T follicular helper cell (primary cell): Measurements from ENCODE around the gene ZNF827.

Source experiments
- DNase-seq: peaks from one replicate; pipeline ENCODE4 v3.0.0-alpha.2; 2020; ENCODE audit warnings: low read depth

The ZNF827 gene

GRCh38 chr4:145933134-145933533, 5.5 kb downstream of the ZNF827 start:
- no peak for DNase-seq

DNA sequence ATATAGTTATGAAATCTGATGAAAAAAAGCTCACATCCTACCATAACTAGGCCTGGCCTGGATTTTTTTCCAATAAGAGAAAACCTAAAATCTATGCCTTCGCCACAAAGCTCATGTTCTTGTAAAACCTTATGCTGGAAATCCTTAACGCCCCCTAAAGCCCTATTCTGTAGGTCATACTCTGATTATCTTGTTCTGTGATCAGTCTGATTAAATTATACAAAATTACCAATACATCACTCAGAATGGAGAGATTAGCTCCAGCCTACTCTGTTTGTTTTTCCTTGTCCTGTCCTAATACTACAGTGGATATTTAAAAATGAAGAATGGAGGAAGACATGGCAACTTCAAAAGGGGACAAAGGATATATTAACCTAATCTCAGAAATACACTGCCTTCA, 7.2 kb downstream of the ZNF827 start:
- DNase-seq = no peak

- no peak for DNase-seq
These were observed 8.0 kb downstream of the ZNF827 start for GRCh38 chr4:145930592-145930991.

DNA sequence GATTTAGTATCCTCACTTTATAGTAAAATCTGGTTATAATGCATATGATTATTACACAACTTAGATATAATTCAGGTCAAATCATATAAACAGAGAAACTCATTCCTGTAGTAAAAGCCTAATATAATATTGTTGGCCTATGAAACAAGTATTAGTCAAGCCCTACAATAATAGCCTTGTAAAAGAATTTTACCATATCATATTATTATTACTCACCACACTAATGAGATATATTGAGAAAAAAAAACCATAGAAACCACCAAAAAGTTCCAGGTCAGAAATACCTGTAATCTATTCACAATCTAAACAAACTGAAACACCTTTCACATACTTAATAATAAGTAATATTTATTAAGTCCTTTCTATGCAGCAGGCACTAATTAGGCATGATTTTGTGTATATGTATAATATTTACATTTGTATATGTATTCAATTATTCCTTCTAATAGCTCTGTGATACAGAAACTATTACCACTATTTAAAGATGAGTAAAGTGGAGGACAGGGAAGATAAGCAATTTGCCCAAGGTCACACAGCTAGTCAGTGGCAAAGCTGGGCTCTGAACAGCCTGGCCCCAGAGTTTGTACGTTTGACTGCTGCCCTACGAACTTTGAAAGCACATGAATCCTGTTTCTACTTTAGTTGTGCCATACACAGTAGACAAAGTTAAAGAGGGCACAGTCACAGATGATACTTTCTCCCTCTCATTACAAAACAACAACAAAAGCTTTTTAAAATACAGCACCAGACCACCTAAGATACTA, 9.0 kb downstream of the ZNF827 start:
- DNase-seq = no peak

GRCh38 chr4:145928748-145929147, 9.9 kb downstream of the ZNF827 start:
- no peak for DNase-seq

DNA sequence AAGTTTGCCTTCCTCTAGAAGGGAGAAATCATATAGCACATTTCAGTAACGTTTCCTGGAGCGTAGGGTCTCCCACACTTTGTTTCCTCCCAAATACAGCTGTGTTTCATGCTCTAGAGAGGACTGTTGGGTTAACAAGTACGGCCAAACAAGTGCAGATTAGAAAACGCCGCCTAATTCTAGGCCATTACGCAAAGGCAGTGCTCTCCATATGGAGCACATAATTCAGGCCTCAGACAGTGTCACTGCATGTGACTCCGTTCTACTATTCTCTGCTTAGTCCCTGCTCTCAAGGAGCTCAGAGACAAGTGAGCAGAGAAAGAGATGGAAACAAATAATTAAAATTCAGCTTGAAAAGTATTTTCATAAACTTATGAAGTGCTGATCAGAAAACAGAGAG, 11.6 kb downstream of the ZNF827 start:
- no peak for DNase-seq

GRCh38 chr4:145921231-145921630, 17.4 kb downstream of the ZNF827 start:
- DNase-seq = no peak

GRCh38 chr4:145920205-145920604, 18.4 kb downstream of the ZNF827 start:
- no peak for DNase-seq

DNA sequence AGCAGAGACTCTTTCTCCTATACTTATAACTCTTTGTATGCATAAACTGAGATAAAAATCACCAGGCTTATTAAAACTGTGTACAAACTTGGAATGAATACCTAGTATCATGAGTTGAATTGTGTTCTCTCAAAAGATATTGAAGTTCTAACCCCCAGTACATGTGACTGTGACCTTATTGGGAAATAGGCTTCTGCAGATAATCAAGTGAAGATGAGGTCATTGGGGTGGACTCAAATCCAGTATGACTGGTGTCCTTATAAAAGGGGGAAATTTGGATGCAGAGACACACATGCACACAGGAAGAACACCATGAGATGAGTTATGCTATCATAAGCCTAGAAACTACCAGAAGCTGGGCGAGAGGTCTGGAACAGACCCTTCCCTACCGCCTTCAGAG, 26.2 kb downstream of the ZNF827 start:
- no peak for DNase-seq

GRCh38 chr4:145909773-145910172, 28.9 kb downstream of the ZNF827 start:
- DNase-seq = no peak

DNA sequence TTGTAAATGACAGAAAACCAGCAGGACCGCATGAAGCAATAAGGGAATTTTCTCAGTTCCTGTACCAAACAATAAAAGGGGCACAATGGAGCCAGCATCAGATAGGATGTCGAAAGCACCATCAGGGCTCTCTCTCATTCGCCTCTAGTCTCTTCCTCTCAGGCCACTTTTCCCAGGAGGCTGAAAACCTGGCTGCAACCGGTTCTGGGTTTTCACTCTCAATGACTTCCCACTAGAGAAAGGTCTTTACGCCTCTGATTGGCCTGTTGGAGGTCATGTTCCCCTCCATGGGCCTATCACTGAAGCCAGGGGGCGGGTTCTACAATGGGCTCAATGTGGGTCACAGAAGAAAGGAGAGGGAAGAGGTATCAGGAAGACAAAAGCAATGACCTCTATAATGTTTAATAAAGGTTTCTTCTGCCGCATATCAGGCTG, 29.3 kb downstream of the ZNF827 start:
- DNase-seq = no peak

DNA sequence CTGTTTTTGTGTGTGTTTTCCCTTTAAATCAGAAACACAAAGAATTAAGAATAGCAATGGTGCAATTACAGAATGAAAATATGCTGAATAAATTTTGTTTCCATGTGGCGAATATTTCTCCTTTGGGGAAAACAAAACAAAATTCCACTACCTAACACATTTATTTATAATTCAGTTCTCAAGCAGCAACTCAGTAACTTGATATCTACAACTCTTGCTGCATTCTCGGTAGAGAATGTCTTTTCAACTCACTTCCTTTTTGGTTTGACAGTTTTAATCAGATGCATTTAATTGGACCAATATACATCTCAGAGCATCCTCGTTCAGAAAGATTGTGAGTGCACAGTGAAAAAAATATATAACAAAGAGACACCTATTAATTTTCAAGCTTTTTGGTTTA, 30.8 kb downstream of the ZNF827 start:
- DNase-seq = no peak

- no peak for DNase-seq
These were observed 31.2 kb downstream of the ZNF827 start for GRCh38 chr4:145907390-145907789.

DNA sequence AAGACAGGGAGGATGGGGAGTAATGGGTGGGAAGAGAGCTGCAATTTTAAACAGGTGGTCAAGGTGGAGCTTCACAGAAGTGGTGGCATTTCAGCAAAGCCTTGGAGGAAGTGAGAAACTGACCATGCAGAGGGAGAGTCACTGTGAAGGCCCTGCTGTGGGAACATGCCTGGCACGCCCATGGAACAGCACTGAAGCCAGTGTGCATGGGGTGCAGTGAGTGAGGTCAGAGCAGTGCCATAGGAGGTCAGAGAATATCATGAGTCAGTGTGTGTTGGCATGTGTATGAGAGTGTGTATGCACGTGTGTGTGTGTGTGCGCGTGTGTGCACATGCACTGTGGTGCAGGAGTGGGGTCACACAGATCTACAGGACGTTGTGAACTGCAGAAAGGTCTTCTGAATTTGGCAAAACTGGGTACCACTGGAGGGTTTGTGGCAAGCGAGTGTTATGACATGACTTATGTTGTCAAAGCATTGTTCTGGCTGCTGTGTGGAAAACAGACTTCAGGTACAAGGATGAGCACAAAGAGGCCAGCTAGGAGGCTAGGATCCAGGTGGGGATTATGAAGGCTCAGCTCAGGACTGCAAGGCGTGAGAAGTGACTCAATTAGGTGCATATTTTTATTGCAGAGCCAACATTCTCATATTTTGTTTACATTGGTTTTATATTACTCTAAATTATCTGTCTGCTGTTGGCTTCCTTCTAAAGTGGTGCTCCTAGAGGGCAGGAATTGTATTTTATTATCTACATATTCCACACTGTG, 34.0 kb downstream of the ZNF827 start:
- DNase-seq = no peak

- no peak for DNase-seq
These were observed 36.1 kb downstream of the ZNF827 start for GRCh38 chr4:145902522-145902921.

- DNase-seq = no peak
These were observed 38.6 kb downstream of the ZNF827 start for GRCh38 chr4:145899886-145900460.

DNA sequence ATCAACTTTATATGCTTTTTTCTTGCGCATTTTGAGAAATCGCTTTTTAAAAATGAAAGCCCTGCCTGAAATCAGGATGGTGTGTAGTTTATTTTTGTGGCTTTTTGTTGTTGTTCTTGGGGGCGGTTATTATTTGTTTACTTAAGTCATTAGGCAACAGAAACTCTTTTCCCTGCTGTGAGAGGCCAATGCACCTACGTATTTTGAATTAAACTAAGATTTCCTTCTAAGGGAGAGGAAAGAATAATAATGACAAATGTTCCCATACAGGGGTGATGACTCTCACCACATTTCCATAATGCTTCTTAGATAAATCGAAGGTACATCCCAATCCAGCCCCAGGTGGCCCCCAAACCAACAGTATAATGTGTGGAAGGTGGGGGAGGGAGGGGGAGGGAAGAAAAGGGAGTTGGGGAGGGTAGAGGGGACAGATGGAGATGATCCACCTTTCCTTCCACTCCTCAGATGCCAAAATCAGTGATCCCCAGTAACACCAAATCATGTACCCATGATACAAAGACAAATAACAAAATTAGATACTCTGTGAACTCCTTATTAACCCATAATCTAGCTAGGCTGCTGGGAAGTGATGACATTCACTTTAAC, 39.6 kb downstream of the ZNF827 start:
- no peak for DNase-seq

GRCh38 chr4:145898466-145898865, 40.2 kb downstream of the ZNF827 start:
- DNase-seq = no peak

GRCh38 chr4:145895056-145895455, 43.6 kb downstream of the ZNF827 start:
- no peak for DNase-seq

DNA sequence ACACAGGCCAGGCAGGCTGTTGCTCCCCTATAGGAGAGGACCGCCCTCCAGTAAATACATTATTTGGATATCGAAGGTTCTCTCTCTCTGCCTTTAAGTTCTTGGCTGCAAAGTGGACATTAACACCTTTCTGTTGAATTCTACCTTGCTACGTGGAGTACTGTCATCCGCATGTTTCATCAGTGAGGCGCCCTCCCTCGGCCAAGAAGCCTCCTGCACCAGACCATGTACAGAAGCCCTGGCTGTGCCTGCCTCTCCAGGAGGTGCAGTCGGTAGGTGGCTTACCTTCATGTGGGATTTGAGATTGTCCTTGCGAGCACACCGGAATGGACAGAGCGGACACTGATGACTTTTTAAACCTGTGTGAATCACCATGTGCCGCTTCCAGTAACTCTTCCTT, 46.7 kb downstream of the ZNF827 start:
- DNase-seq = no peak

GRCh38 chr4:145890689-145891088, 47.9 kb downstream of the ZNF827 start:
- no peak for DNase-seq

DNA sequence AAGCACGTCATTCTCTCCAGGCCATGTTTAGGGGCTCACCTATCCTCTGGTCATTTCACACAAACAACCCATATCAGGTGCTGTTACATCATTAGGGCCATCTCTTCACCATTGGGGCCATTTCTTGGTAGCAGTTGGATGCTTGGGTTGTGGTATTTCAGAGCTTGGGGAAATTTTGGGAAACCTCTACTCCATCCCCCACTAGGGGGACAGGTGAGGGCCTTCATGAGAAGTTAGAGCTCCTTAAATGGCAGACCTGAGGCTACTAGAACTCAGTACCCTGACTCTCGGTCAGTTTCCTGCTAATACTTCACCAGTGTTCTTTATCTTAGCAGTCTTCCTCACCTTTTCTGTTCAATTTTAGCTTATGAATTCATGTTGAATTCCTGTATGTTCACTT, 50.2 kb downstream of the ZNF827 start:
- DNase-seq = no peak
